Caco-2 (cell line): ENCODE measurements around the gene PPP1R9B. TPM values are rescaled to one million over a fixed set of nuclear protein-coding genes. Genes with fewer than 3 reads are reported as not detected.

Experiments used
- BruUV-seq: library from RNA; stranded (reverse); fragments of 400-500 nt; replicated peaks from 2 replicates; lab custom pipeline; 2021; lab: Mats Ljungman, UMichigan
- CTCF ChIA-PET: fragments of 300-600 bp; sonication (Branson Sonifier 250); formaldehyde crosslinking; loops from one replicate; lab custom pipeline; 2022; ENCODE audit warnings: antibody characterized with exemption; lab: Charles Lee
- POLR2A ChIA-PET: fragments of 300-600 bp; sonication (Branson Sonifier 250); formaldehyde crosslinking; loops from one replicate; lab custom pipeline; 2022; ENCODE audit warnings: antibody characterized with exemption; lab: Charles Lee
- DNase-seq, 2 experiments: peaks; one replicate each; pipeline versions ENCODE4 v3.0.0 to v3.0.0-alpha.2; 2020 to 2022
- H3K27me3 ChIP-seq: replicated peaks from 2 replicates; pipeline ENCODE4 v1.6.0; 2011; ENCODE audit warnings: low read length; ENCODE audit not compliant: control insufficient read depth, insufficient read depth
- H3K36me3 ChIP-seq: 2 replicates; pipeline ENCODE4 v1.5.1; 2011; ENCODE audit warnings: low read length; ENCODE audit not compliant: control insufficient read depth, insufficient read depth
- H3K4me1 ChIP-seq: fragments of 250-450 bp; sonication (Bioruptor Pico); 2 replicates; pipeline ENCODE4 v1.5.1; 2020; ENCODE audit warnings: mild to moderate bottlenecking
- H3K4me3 ChIP-seq: 2 replicates; pipeline ENCODE4 v1.5.1; 2011; ENCODE audit warnings: low read depth, mild to moderate bottlenecking, control low read depth, low read length
- H3K9me3 ChIP-seq: fragments of 250-450 bp; sonication (Bioruptor Pico); 2 replicates; pipeline ENCODE4 v1.5.1; 2020; ENCODE audit warnings: mild to moderate bottlenecking, moderate library complexity
- H3K27ac Mint-ChIP-seq: one replicate; pipeline ENCODE4 v1.8.0; 2022; ENCODE audit warnings: mixed read lengths; ENCODE audit not compliant: unreplicated experiment
- H3K27me3 Mint-ChIP-seq: one replicate; pipeline ENCODE4 v1.8.0; 2022; ENCODE audit warnings: mixed read lengths; ENCODE audit not compliant: insufficient read depth, unreplicated experiment
- H3K36me3 Mint-ChIP-seq: one replicate; pipeline ENCODE4 v1.8.0; 2022; ENCODE audit warnings: mild to moderate bottlenecking, mixed read lengths; ENCODE audit not compliant: insufficient read depth, unreplicated experiment
- H3K4me1 Mint-ChIP-seq: one replicate; pipeline ENCODE4 v1.8.0; 2022; ENCODE audit warnings: low read depth, mixed read lengths; ENCODE audit not compliant: unreplicated experiment
- H3K4me3 Mint-ChIP-seq: one replicate; pipeline ENCODE4 v1.8.0; 2022; ENCODE audit warnings: mild to moderate bottlenecking, moderate library complexity, mixed read lengths; ENCODE audit not compliant: unreplicated experiment
- H3K9me3 Mint-ChIP-seq: one replicate; pipeline ENCODE4 v1.8.0; 2022; ENCODE audit warnings: mixed read lengths; ENCODE audit not compliant: unreplicated experiment
- CTCF ChIP-seq, 2 experiments: fragments of 200-600 bp in 1 of 2; IDR thresholded peaks; 1 replicate in 1 of 2; 2 replicates in 1 of 2; pipeline versions ENCODE4 v1.5.1 to v1.8.0; 2011 to 2022; ENCODE audit warnings: antibody characterized with exemption in 1 of 2, control low read depth in 1 of 2, inconsistent platforms in 1 of 2, low read depth in 1 of 2, low read length in 1 of 2, mild to moderate bottlenecking in 1 of 2, moderate library complexity in 1 of 2; ENCODE audit not compliant: insufficient read depth in 1 of 2, severe bottlenecking in 1 of 2, unreplicated experiment in 1 of 2
- intact Hi-C: fragments of 100-400 bp; cut with micrococcal nuclease; formaldehyde crosslinking; loops from one replicate; pipeline ENCODE4 v1.10.0; 2022; ENCODE audit not compliant: unreplicated experiment
- total RNA-seq: library from RNA; stranded (reverse); gene quantifications from 2 replicates; pipeline ENCODE4 v1.2.3, GENCODE V29; 2022

Gene PPP1R9B
- total RNA-seq, 1 experiment from 2014 or later: 74.8 TPM

- intact Hi-C loops: no loop called here
- Histone ChIP-seq H3K36me3 (no peaks in the 10 kb centered on the region), H3K4me3 (no peak overlapping the region), H3K27me3 (no peaks in the 10 kb centered on the region), H3K4me1 (peaks cover 10% of the 10 kb centered on the region), H3K9me3 (no peaks in the 10 kb centered on the region)
- peaks cover 11% of the 10 kb centered on the region for H3K4me1 Mint-ChIP-seq
- H3K4me3 Mint-ChIP-seq: no peak overlapping the region
- POLR2A ChIA-PET: no interaction called here
- no TSS peak for BruUV-seq
- CTCF ChIA-PET: interaction anchor here (1.5 to 5.1 kb wide), 3 partner anchors 18 to 28 kb away, joined by 6 to 99 read pairs (median 23); no protein-coding TSS in a partner anchor
- H3K27ac Mint-ChIP-seq: no peak overlapping the region
- peaks cover 6% of the 10 kb centered on the region for H3K36me3 Mint-ChIP-seq
- no peak for TF ChIP-seq CTCF (IDR thresholded peaks at IDR 0.05; ENCODE audit: insufficient read depth in 1 of 2, low read depth in 1 of 2, low read length in 1 of 2, severe bottlenecking in 1 of 2, unreplicated experiment in 1 of 2)
- no peak for DNase-seq
- H3K9me3 Mint-ChIP-seq: no peaks in the 10 kb centered on the region
- no peaks in the 10 kb centered on the region for H3K27me3 Mint-ChIP-seq
These were observed 45.6 kb upstream of the PPP1R9B start for GRCh38 chr17:50196036-50196435.

GRCh38 chr17:50194934-50195865, 44.7 kb upstream of the PPP1R9B start:
- ChIA-PET POLR2A (no interaction called here), CTCF (interaction anchor here (5.1 kb wide), 1 partner anchor 26 kb away, joined by 99 read pairs; no protein-coding TSS in a partner anchor)
- Histone ChIP-seq H3K36me3 (no peaks in the 10 kb centered on the region), H3K4me3 (no peak overlapping the region), H3K27me3 (no peaks in the 10 kb centered on the region), H3K4me1 (peaks cover 7% of the 10 kb centered on the region), H3K9me3 (no peaks in the 10 kb centered on the region)
- intact Hi-C loops: no loop called here
- no peak overlapping the region for H3K27ac Mint-ChIP-seq
- H3K36me3 Mint-ChIP-seq: peaks cover 5% of the 10 kb centered on the region
- peaks cover 11% of the 10 kb centered on the region for H3K4me1 Mint-ChIP-seq
- no TSS peak for BruUV-seq
- H3K27me3 Mint-ChIP-seq: no peaks in the 10 kb centered on the region
- H3K9me3 Mint-ChIP-seq: no peaks in the 10 kb centered on the region
- no peak for DNase-seq
- no peak overlapping the region for H3K4me3 Mint-ChIP-seq
- TF ChIP-seq CTCF (IDR thresholded peaks at IDR 0.05; ENCODE audit: insufficient read depth in 1 of 2, low read depth in 1 of 2, low read length in 1 of 2, severe bottlenecking in 1 of 2, unreplicated experiment in 1 of 2): peak; percentile 5 to 30

GRCh38 chr17:50194140-50194933, 43.9 kb upstream of the PPP1R9B start:
- H3K4me3 Mint-ChIP-seq: no peak overlapping the region
- H3K9me3 Mint-ChIP-seq: no peaks in the 10 kb centered on the region
- ChIA-PET CTCF (interaction anchor here (0.5 to 5.1 kb wide), 2 partner anchors 25 to 589 kb away, joined by 4 to 99 read pairs; no protein-coding TSS in a partner anchor), POLR2A (no interaction called here)
- no TSS peak for BruUV-seq
- no peak for TF ChIP-seq CTCF (IDR thresholded peaks at IDR 0.05; ENCODE audit: insufficient read depth in 1 of 2, low read depth in 1 of 2, low read length in 1 of 2, severe bottlenecking in 1 of 2, unreplicated experiment in 1 of 2)
- peaks cover 11% of the 10 kb centered on the region for H3K4me1 Mint-ChIP-seq
- H3K27me3 Mint-ChIP-seq: no peaks in the 10 kb centered on the region
- H3K36me3 Mint-ChIP-seq: no peaks in the 10 kb centered on the region
- Histone ChIP-seq H3K4me3 (no peak overlapping the region), H3K9me3 (no peaks in the 10 kb centered on the region), H3K4me1 (0 out of 2 replicates have a peak, but pooled peaks cover 3% of the 10 kb centered on the region), H3K27me3 (no peaks in the 10 kb centered on the region), H3K36me3 (no peaks in the 10 kb centered on the region)
- no peak overlapping the region for H3K27ac Mint-ChIP-seq
- intact Hi-C loops: no loop called here
- no peak for DNase-seq
